NCI-H1092 treated with DMSO at 0.1 percent for 48 hours (cell line): ENCODE results near the gene SIK2.

ENCODE experiments used
- DNase-seq: peaks from one replicate; lab custom pipeline; 2025; lab: John Stamatoyannopoulos, UW

SIK2 gene

GRCh38 chr11:111730871-111731591, 128.8 kb downstream of the SIK2 start:
- DNase-seq = peak; percentile 82

- DNase-seq = no peak
Observed at GRCh38 chr11:111731821-111732220, 129.6 kb downstream of the SIK2 start.

- no peak for DNase-seq
Observed at GRCh38 chr11:111733016-111733415, 130.8 kb downstream of the SIK2 start.

DNA sequence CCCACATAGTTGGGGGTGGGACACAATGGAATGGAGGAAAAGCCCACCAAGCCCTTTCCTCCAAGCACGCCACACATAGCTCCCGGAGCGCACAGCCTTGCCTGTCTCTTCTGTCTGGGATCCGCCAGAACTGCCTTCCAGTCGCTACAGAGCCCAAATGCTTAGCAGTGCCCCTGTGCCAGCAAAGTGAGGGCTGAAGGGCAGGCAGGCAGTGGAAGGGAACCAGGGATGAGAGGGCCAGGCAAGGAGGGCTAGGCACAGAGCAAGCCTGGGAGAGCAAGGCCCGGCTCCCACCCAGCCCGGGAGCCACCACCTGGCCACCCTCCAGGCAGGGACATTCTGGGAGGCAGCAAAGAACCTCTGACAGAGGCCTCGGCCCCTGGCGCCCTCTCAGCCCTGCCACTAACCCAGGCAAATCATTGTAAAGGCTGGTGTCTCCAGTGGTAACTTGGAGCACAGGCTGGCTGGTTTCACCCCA, 131.4 kb downstream of the SIK2 start:
- DNase-seq = no peak

DNA sequence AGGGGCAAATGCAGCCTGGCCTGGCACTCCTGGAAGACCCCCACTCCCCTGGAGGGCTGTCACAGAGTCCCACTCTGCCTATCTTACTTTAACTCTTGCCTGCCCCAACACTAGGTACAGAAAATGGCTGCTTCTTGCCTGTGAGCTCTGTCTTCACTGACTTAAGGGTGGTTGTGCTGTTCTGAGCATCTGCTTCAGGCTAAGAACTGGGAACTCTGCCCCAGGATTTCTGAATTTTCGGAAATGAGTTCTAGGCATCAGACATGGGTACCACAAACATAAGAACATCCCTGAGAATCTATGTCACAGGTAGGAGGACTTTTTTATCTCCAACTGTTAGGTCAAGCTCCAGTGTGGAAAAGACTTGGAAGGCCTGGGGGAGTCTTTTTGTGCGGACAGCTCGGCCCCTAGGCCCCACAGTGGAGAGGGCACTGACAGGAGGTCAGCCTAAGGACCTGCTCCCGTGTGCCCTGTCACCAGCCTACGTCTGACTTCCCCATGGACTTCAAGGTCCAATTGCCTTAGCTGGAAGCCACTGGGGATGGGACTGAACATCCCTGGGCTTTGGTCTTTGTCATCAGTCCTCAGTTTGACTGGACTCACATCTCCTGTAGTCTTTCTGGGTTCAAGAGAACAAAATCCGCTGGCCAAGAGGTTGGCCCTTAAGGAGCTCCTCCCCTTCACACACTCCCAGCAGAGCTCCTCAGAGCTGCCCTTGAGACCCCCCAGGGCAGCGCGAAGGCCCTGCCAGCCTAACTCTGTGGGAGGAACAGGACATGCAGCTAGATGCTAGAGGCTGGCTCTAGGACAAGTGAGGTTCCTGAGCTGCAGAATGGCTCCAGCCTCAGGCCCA, 132.1 kb downstream of the SIK2 start:
- DNase-seq = peak; percentile 24

DNA sequence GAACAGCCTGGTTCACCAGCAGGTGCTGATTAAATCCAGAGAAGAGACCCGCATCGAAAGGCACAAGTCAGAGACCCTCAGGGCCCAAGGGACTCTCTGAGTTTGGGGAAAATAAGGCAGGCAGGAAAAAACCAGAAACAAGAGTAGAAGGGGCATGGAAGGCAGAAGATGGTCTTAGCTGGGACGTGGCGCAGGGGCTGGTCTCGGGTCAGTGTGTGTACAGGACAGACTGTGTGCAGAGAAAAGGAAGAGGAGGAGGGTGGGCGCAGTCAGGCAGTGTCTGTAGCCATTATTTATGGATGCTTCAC, 132.7 kb downstream of the SIK2 start:
- DNase-seq = no peak

DNA sequence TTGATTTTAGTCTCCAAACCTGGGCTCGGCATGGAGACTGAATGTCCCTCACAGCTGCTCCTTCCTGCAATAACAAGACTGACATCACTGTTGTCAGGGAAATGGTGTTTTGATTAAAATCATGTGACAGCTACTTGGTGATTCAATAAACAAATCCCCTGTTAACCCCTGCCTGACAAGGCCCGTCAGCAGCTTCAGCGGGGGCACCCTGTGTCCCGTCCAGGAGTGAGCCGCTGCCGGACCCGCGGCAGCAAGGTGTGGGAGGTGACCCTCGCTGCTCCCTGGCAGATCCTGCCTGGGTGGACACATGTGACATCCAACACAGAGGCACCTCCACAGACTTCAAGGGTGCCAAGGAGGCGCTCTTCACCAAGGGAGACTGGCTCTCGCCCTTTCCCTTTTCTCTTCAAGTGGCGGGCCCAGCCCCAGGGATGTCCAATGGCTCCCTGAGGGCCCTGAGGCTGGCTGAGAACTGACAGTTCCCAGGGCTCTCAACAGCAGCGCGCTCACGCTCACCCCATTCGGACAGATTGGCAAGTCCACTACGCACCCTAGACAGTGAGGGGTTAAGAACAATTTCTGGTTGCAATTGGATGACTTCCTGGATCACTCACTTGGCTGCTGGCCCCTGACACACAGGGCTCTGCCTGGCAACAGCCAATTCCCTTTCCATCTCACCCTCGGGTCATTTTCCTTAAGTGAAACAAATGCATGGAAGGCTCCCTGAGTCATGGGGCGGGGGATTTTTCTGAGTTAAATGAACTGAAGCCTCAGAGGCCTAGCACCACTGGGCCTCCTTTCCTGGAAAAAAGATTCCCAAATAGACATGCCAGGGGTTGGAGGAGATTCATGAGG, 133.2 kb downstream of the SIK2 start:
- DNase-seq = peak; percentile 91

GRCh38 chr11:111736181-111736590, 133.9 kb downstream of the SIK2 start:
- DNase-seq = no peak

DNA sequence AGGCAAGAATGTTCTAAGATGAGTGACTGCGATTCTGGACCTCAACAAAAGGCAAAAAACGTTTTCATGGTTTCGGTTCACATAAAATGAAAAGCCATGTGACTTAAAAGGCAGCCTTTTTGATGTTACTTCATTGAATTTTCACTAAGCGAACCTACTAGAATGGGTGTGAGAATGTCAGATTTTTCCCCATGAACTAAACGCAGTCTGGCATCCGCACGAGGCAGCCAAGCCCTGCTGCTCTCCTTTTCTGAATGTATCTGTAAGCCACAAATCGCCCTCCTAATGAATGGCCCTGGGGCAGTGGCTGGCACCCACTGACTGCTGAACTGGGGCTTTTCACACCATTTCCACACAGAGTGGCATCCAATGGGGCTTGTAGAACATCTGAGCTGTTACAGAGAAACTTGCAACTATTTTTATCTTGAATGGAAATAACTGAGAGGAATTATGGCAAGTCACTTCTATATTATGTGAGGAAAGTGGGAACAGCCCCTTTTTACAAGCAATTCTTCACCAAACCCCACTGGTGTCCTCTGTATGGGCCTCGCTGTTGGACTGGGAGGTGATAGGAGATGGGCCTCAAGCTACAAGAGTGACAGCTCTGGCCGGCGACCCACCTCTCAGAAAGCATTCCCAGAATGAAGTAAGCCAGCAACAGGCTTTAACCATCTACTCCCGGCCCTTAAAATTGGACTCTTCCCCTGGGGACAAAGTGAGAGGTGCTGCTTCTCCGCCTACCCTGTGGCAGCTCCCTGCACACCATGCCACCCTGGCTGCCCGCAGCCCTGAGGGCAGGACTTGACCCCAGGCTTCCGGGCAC, 134.6 kb downstream of the SIK2 start:
- no peak for DNase-seq

GRCh38 chr11:111737444-111738210, 135.4 kb downstream of the SIK2 start:
- no peak for DNase-seq

DNA sequence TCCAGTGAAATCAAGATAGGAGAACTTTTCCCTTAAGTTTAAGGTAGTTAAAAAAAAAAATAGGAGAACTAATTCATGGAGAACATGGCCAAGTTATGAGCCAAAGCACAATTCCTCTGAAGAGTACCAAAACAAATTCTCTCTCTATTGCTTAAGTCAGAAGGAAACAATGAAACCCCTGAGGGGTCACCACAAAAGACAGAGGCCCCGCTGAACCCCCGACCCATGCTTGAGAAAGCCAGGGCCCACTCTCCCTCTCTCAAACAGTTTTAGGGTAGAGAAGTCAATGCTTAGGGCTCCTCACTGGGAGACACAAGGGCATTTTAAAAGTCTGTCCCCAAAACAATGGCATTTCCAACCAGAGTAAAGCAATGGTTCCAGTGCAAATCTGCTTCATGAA, 137.1 kb downstream of the SIK2 start:
- no peak for DNase-seq

DNA sequence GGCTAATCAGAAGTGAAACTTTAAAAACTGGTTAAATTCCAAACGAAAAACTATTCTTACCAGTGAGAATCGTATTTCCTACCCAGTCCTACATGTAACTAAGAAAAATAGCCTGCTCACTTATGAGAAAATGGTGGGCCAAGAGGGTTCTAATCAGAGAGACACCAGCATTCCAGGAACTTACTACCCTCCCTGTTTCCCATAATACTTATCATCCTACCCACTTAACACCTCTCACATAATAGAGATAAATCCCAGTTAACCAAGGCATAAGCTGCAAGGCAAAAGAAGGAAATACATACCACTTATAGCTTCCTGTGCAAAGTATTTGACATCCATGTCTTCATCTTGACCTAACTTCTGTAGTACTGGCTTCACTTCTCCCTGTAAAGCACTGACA, 139.5 kb downstream of the SIK2 start:
- no peak for DNase-seq

GRCh38 chr11:111743700-111744099, 141.5 kb downstream of the SIK2 start:
- no peak for DNase-seq

DNA sequence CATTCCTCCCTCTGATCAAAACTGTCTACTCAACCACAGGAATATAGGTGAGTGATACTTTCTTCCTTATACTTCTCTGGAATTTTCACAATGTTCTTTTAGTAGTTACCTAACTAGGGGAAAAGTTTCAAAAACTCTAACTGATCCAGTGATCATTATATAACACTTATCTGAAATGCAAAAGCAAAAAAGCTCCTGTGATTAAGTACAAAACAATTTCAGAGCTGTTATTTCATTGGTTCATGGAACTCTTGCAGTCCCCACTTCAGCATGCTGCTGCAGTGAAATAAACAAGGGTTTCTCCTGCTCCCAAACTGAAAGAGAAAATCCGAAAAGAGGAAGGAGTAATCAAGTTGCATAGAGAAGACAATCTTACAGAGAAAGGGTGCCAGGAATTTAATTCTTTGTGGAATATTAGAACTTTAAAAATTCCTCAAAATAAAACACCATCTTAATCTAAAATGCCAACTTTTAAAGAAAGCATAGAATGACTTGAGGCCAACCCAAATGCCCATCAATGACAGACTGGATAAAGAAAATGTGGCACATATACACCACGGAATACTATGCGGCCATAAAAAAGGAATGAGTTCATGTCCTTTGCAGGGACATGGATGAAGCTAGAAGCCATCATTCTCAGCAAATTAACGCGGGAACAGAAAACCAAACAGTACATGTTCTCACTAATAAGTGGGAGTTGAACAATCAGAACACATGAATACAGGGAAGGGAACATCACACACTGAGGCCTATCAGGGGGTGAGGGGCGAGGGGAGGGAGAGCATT, 143.7 kb downstream of the SIK2 start:
- no peak for DNase-seq

DNA sequence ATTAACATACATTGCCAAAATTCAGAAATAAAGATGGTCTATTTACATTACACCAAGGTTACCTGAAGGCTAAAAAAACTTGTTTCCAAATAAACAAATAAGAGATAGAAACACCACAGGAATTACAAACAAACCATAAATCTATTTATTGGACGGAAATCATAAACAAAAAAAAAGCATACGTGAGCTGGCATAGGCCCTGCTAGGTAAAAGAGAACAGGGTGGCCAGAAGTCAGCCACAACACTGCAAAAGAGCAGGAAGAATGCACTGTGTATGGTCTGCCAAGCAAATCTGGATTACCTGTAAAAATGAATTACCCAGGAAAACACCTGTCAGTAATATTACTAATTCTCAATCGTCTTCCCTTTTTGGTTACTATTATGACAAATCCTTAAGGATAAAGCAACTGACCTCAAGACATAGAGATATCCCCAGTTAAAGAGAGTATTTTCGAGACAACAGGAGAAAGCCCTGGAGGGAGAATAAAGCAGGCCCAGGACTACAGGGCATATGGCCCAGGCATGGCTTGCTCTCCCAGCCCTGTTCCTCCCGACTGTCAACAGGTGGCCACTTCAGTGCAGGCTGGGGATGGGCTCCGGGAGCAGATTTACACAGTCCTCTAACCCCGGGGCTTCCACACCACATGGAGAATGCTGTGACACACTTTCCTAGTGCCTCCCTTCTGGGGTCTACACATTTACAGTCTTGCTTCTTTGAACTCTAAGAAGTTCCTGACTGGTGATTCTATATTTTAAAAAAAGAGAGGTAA, 146.0 kb downstream of the SIK2 start:
- peak; percentile 41 for DNase-seq

- DNase-seq = no peak
Observed at GRCh38 chr11:111749646-111750045, 147.4 kb downstream of the SIK2 start.

DNA sequence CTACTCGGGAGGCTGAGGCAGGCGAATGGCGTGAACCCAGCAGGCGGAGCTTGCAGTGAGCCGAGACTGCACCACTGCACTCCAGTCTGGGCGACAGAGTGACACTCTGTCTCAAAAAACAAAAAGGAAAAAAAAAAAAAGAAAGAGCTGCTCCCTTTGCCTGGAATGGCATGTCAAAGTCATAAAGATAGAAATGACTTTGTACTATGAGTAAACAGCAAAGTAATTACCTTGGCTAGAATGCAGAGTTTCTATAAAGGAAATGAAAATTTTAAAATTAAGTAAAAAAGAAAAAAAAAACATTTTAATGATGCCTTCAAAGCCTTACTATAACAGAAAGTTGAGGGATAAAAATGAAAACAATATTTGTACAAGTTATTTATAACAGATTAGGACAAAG, 153.8 kb downstream of the SIK2 start:
- no peak for DNase-seq

DNA sequence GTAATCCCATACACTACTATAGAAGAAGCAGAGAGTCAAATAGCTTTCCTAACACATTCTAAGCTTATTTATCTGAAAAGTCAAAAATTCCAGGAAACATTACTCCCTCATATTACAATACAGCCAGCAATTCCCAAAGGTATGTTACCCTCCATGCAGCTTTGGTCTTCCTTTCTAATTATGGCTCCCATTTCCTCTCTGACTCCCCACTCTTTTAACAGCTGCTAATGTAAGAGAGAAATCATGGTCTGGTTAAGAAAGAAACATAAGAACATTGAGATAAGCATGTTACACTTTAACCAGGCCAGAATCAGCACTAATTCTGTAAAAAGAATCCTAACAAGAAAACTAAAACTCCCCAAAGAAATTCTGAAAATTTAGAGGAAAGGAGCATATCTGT, 157.1 kb downstream of the SIK2 start:
- no peak for DNase-seq

DNA sequence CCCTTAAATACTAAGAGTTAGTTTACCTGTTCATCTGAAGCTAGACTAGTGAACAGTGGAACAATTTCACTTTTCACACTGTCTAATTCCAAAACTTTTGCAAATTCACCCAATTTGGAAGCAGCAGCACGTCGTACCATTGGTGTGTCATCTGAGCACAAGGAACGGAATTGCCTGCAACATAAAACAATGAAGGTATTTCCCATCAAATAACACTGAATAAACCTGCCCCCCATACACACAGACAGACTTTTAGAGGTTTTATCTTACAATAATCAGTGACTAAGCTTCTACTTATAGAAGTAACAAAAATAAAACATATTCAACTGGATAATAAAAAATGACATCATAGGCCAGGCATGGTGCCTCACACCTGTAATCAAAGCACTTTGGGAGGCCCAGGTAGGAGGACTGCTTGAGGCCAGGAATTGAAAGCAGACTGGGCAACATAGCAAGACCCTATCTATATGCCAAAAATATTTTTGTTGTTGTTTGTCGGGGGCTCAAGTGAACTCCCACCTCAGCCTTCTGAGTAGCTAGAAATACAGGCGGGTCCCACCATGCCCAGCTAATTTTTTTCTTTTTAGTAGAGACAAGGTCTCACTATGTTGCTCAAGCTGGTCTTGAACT, 157.6 kb downstream of the SIK2 start:
- no peak for DNase-seq
